GM21737 (cell line): ENCODE results near the gene SNX24.

Experiments
- ATAC-seq: cut with Tn5 transposase; IDR thresholded peaks from one replicate; pipeline ENCODE4 v1.9.1; 2021; ENCODE audit warnings: mild to moderate bottlenecking, moderate library complexity; ENCODE audit not compliant: unreplicated experiment

Gene SNX24

GRCh38 chr5:122999947-123000563 lies 154.6 kb downstream of the SNX24 start:
- ATAC-seq: peak; percentile 92

GRCh38 chr5:123000731-123001130 lies 155.3 kb downstream of the SNX24 start:
- no peak for ATAC-seq

GRCh38 chr5:123001808-123002207 lies 156.4 kb downstream of the SNX24 start:
- no peak for ATAC-seq

- ATAC-seq: no peak
These were observed 161.8 kb downstream of the SNX24 start for GRCh38 chr5:123007182-123007581.

GRCh38 chr5:123007754-123008153 lies 162.3 kb downstream of the SNX24 start:
- ATAC-seq: no peak

- no peak for ATAC-seq
These were observed 166.9 kb downstream of the SNX24 start for GRCh38 chr5:123012321-123012720.

- ATAC-seq: no peak
These were observed 169.3 kb downstream of the SNX24 start for GRCh38 chr5:123014689-123015088.

GRCh38 chr5:123028222-123028621 lies 182.8 kb downstream of the SNX24 start:
- ATAC-seq: no peak

- no peak for ATAC-seq
These were observed 187.8 kb downstream of the SNX24 start for GRCh38 chr5:123033157-123033671.

GRCh38 chr5:123035360-123035917 lies 190.0 kb downstream of the SNX24 start:
- no peak for ATAC-seq

- ATAC-seq: no peak
These were observed 190.5 kb downstream of the SNX24 start for GRCh38 chr5:123035918-123036390.

GRCh38 chr5:123036391-123037103 lies 191.1 kb downstream of the SNX24 start, which contains the start of gene PPIC:
TSS of gene PPIC (minus strand) at chr5:123036725. CDS start at chr5:123036625, 100 bp downstream.
- ATAC-seq: peak; percentile 60

GRCh38 chr5:123037104-123037418 lies 191.6 kb downstream of the SNX24 start:
- ATAC-seq: peak; percentile 8

GRCh38 chr5:123039673-123040072 lies 194.3 kb downstream of the SNX24 start:
- no peak for ATAC-seq

- no peak for ATAC-seq
These were observed 199.7 kb downstream of the SNX24 start for GRCh38 chr5:123044926-123045617.

- no peak for ATAC-seq
These were observed 200.8 kb downstream of the SNX24 start for GRCh38 chr5:123046222-123046621.

- ATAC-seq: no peak
These were observed 202.3 kb downstream of the SNX24 start for GRCh38 chr5:123047706-123048105.

GRCh38 chr5:123051206-123051605 lies 205.8 kb downstream of the SNX24 start:
- ATAC-seq: no peak
